ENCODE measurements around the gene SLC16A2.

The SLC16A2 gene

DNA sequence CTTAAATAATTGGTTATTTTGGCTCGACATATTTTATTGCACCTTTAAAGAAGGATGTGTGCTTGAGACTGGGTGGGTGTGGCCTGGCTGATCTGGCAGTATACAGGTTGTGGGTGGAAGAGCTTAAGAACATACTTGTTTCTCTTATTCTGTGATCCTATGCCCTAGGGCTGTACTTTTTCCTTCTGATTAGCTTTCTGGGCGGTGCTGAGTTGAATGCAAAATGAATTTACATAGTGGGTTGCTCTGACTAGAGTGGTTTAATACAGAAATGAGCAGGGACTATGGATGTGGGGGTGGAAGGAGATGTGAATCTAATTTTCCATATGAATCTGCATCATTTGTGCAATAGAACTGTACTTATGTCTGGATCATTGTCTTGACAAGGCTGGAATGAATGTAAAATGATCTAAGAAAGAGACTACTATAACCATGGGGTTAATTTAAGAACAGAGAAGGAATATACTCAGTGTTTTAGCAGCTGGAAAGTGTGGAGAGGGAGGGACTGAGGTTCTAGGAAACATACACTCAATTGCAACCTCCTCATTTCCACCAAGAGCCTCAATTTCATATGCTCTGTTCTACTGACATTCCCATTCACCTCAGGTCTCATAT, 119.4 kb downstream of the SLC16A2 start:
- DNase-seq, result no peak

DNA sequence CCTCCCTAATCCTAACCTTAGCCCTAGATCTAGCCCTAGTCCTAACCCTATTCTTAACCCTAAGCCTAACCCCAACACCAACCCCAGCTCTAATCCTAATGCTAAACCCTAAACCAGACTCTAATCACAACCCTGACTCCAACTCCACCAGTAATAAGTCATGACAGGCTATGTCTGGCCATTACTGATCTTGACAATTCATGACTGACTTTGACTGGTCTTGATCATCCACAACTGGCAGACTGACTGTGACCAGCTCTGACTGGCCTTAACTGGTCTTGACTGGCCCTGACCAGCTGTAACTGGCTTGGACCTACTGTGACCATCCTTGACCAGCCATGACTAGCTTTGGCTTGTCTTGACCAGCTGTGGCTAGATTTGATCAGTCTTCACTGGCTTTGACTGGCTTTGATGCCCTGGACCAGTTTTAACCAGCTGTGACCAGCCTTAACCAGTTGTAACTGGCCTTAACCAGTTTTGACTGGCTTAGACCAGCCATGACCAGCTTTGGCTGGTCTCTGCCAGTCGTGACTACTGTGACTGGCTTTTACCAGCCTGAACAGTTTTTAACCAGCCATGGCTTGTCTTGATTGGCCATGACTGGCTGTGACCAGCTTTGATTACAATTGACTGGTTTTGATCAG, 124.7 kb downstream of the SLC16A2 start:
- no peak for DNase-seq

DNA sequence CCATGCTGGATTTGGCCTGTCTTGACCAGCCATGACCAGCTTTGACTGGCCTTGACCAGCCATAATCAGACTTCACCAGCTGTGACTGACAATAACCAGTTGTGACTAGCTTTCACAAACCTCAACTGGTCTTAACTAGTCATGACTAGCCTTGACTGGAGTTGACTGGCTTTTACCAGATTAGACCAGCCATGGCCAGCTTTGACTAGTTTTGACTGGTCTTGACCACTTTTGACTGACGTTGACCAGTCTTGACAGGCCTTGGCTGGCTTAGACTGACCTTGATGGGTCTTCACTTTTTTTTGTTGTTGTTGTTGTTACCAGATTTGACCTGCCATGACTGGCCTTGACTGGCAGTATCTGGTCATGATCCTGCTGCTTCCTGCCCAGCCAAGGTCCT, 125.7 kb downstream of the SLC16A2 start:
- no peak for DNase-seq

- peak; percentile 58 for DNase-seq
These were observed 129.1 kb downstream of the SLC16A2 start for GRCh38 chrX:74550295-74550802.

DNA sequence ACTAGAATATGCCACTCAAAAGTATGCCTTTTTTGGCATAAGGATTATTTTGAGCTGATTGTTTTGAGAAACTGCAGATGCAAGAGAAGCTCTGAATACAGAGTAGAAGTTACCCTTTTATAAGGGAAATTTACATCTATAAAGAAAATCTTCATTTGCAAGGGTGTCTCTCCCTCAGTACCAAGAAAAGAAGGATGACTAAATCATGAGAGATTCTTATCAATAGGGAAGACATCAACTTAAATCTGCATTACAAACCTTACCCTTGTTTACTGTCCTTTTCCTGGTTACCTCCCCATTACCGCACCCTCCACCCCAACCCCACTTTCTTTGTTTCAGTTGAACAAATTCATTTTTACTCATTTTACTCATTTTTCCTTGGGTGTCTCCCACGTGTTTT, 130.6 kb downstream of the SLC16A2 start:
- no peak for DNase-seq

GRCh38 chrX:74557378-74557777, 136.1 kb downstream of the SLC16A2 start:
- DNase-seq, result no peak

- no peak for DNase-seq
These were observed 156.8 kb downstream of the SLC16A2 start for GRCh38 chrX:74578137-74578536.

- no peak for DNase-seq
These were observed 158.4 kb downstream of the SLC16A2 start for GRCh38 chrX:74579597-74580198.

Measured in NCI-H2171 treated with DMSO at 0.1 percent for 48 hours (cell line).